Measurements from ENCODE around the gene DHTKD1.

DNA sequence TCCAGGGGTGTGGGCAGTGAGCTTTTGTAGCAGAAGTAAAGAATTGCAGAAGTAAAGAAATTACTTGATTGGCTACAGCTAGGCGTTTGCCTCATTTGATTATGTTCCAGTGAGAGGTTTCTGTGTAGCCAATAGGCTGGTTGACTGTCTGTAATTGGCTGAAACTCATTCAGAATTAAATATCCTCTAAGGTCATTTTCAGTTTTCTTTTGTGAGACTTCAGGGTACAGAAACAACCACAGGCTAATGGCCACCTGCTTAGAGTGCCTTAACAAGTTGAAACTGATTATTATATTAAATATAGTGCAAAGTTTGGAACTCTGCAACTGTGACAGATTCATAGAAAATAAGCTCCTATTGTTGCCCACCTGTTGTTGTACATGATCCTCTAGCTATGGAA is 71.3 kb downstream of the DHTKD1 start:
- TF ChIP-seq CTCF (IDR thresholded peaks at IDR 0.05) (no peak), POLR2A (IDR thresholded peaks at IDR 0.05) (no peak), POLR2AphosphoS5 (IDR thresholded peaks at IDR 0.05) (no peak)

Data from breast epithelium (tissue), 3 donors.